ENCODE data around the gene GNB1L. TPM values are rescaled to one million over a fixed set of nuclear protein-coding genes. Genes with fewer than 3 reads are reported as not detected.

The GNB1L gene
- total RNA-seq, 4 donors from 2014 or later = 1.8 to 5.1 (median 4.5) TPM

- no peak for TF ChIP-seq CTCF (IDR thresholded peaks at IDR 0.05)
- no peak for TF ChIP-seq POLR2A (IDR thresholded peaks at IDR 0.05)
- H3K9me3 ChIP-seq = no peaks in the 10 kb centered on the region
- no peak overlapping the region for H3K27ac ChIP-seq
- H3K27me3 ChIP-seq = no peaks in the 10 kb centered on the region
- no peaks in the 10 kb centered on the region for H3K4me1 ChIP-seq
- H3K36me3 ChIP-seq = peaks cover 3 to 17% of the 10 kb centered on the region in 2 donors
- H3K4me3 ChIP-seq (replicated peaks in 1 of 3) = no peak overlapping the region
- DNase-seq = no peak
- WGBS, 2 donors = 87 to 98% methylated on average over 4 to 6 of the region's 7 CpGs
- intact Hi-C loops (cut with DNase I) = no loop called here
Measured at GRCh38 chr22:19898145-19898544, 43.5 kb upstream of the GNB1L start.

DNA sequence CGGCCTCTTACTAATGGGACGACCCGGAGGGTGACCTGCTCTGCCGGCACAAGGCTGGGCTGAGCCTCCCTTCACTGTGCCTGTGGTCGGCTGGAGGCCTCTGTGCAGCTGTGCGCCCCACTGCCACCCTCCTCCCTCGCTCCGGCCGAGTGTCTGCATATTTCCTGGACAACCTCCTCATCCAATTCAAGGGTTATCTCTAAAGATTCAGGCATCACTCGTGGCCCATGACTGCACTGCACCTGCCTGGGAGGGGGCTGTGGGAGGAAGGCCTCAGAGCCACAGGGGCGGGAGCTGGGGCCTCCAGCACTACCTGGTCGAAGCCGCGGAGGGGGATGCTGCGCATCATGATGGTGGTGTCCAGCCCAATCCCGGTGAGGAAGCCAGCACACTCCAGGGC is 43.1 kb upstream of the GNB1L start:
- H3K4me3 ChIP-seq (replicated peaks in 1 of 3) = no peak overlapping the region
- intact Hi-C loops (cut with DNase I) = no loop called here
- 86 to 97% methylated on average over 1 to 16 of the region's 16 CpGs for WGBS, 2 donors
- TF ChIP-seq CTCF (IDR thresholded peaks at IDR 0.05) (no peak), POLR2A (IDR thresholded peaks at IDR 0.05) (no peak)
- no peaks in the 10 kb centered on the region for H3K9me3 ChIP-seq
- peaks cover 3 to 17% of the 10 kb centered on the region in 2 donors for H3K36me3 ChIP-seq
- no peaks in the 10 kb centered on the region for H3K4me1 ChIP-seq
- no peak overlapping the region for H3K27ac ChIP-seq
- DNase-seq = no peak
- no peaks in the 10 kb centered on the region for H3K27me3 ChIP-seq

DNA sequence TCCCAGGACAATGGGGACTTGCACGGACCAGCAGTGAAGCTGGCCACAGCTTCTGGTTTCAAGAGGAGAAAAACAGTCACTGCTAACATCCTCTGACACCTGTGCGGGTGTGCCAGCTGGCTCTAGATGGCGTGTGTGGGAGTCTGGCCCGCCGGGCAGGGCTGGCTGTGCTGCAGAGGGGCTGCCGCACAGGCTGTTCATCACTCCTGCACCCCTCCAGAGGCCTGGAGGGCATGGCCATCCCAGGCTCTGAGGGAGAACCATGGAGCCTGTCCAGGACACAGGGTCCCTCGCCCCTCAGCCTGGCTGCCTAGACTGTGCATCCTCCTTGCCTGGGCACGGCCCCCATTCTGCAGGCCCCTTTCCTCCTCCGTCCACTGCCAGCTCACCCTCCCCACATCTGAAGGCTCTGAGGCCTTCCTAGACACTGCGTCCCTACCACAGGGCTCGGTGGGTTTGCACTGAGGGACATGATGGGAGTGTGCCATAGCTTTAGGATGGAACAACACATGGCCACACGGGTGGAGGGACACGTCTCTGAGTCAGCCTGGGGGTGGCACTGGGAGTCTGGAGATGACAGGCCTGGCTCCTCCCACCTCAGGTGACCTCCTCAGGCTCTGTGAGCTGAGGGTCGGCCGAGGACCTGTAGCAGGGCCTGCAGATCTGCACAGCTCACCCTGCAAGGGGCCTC is 42.1 kb upstream of the GNB1L start:
- DNase-seq = no peak
- Histone ChIP-seq H3K27ac (no peak overlapping the region), H3K4me1 (no peaks in the 10 kb centered on the region), H3K36me3 (peaks cover 3 to 17% of the 10 kb centered on the region in 2 donors), H3K27me3 (no peaks in the 10 kb centered on the region), H3K9me3 (no peaks in the 10 kb centered on the region), H3K4me3 (replicated peaks in 1 of 3) (no peak overlapping the region)
- WGBS, 2 donors = 90 to 93% methylated on average over 6 to 12 of the region's 15 CpGs
- intact Hi-C loops (cut with DNase I) = no loop called here
- no peak for TF ChIP-seq CTCF (IDR thresholded peaks at IDR 0.05)
- TF ChIP-seq POLR2A (IDR thresholded peaks at IDR 0.05) = no peak

DNA sequence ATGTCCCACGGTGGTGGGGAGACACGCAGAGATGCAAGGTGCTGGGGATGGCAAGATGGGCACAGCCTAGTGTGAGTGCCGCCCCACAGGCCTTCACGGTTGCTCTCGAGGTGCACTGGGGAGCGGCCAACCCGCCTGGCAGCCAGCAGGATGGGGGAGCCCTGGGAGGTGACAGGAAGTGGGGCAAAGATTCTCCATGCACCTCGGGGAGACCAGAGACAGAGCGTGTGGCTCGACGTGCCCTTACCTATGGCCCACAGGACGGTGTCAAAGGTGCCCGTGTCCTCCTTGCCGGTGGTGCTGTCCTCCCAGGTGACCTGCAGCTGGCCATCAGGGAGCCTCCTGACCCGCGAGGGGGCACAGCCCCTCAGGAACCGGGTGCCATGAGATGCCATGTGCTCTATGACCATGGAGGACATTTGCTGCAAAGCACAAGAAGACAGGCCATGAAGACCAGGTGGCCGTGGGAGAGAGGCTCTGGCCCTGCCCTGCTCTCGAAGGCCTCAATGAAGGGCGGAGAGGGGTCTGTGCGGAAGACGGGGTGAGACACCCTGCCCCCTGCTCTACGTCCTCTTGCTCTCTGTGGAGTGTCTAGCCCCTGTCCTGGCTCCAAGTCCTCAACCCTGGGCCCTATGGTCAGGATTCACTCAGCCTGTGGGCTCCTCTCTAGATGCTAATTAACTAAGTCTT is 40.6 kb upstream of the GNB1L start:
- Histone ChIP-seq H3K4me1 (no peaks in the 10 kb centered on the region), H3K9me3 (no peaks in the 10 kb centered on the region), H3K27ac (no peak overlapping the region), H3K27me3 (no peaks in the 10 kb centered on the region), H3K4me3 (replicated peaks in 1 of 3) (no peak overlapping the region), H3K36me3 (peaks cover 3 to 17% of the 10 kb centered on the region in 2 donors)
- TF ChIP-seq POLR2A (IDR thresholded peaks at IDR 0.05) (no peak), CTCF (IDR thresholded peaks at IDR 0.05) (no peak)
- 92 to 96% methylated on average over 17 to 20 of the region's 23 CpGs for WGBS, 2 donors
- DNase-seq = no peak
- intact Hi-C loops (cut with DNase I) = no loop called here

- intact Hi-C loops (cut with DNase I) = no loop called here
- Histone ChIP-seq H3K36me3 (peaks cover 3 to 14% of the 10 kb centered on the region in 2 donors), H3K9me3 (no peaks in the 10 kb centered on the region), H3K27me3 (no peaks in the 10 kb centered on the region), H3K4me3 (replicated peaks in 1 of 3) (no peak overlapping the region), H3K27ac (no peak overlapping the region), H3K4me1 (no peaks in the 10 kb centered on the region)
- TF ChIP-seq CTCF (IDR thresholded peaks at IDR 0.05) (no peak), POLR2A (IDR thresholded peaks at IDR 0.05) (no peak)
- no peak for DNase-seq
- WGBS, 2 donors = 91 to 94% methylated on average over 13 to 15 of the region's 15 CpGs
Measured at GRCh38 chr22:19893363-19893762, 38.7 kb upstream of the GNB1L start.
